Effector memory CD8-positive, alpha-beta T cell (primary cell): ENCODE data around the gene USP17L25.
"Not testable (repeated sequence)": the region's sequence is repeated elsewhere in the genome, so short reads cannot be mapped to it uniquely, and the experiment has no call there.

Experiments
- ATAC-seq: fragments of 150-1000 bp; cut with Tn5 transposase; replicated peaks from 2 replicates; pipeline ENCODE4 v1.10.0; 2021; ENCODE audit warnings: mild to moderate bottlenecking, moderate library complexity
- DNase-seq, 3 experiments: peaks; one replicate each; pipeline ENCODE4 v3.0.0; 2021
- H3K27ac Mint-ChIP-seq, 2 donors: one replicate each; pipeline ENCODE4 v1.8.0; 2022; ENCODE audit warnings: mild to moderate bottlenecking in 2 of 2, mixed read lengths in 2 of 2, moderate library complexity in 2 of 2
- H3K27me3 Mint-ChIP-seq, 2 donors: one replicate each; pipeline ENCODE4 v1.8.0; 2022; ENCODE audit warnings: mixed read lengths in 2 of 2
- H3K36me3 Mint-ChIP-seq: one replicate; pipeline ENCODE4 v1.8.0; 2022; ENCODE audit warnings: mild to moderate bottlenecking, moderate library complexity, mixed read lengths; ENCODE audit not compliant: insufficient read depth
- H3K4me1 Mint-ChIP-seq, 2 donors: one replicate each; pipeline ENCODE4 v1.8.0; 2022; ENCODE audit warnings: low read depth in 2 of 2, mixed read lengths in 2 of 2
- H3K4me3 Mint-ChIP-seq, 2 donors: one replicate each; pipeline ENCODE4 v1.8.0; 2022; ENCODE audit warnings: mild to moderate bottlenecking in 2 of 2, mixed read lengths in 2 of 2, moderate library complexity in 2 of 2
- H3K9me3 Mint-ChIP-seq, 2 donors: one replicate each; pipeline ENCODE4 v1.8.0; 2022; ENCODE audit warnings: mixed read lengths in 2 of 2
- total RNA-seq, 9 experiments: gene quantifications; one replicate each; lab custom pipeline; 2026; lab: John Stamatoyannopoulos, UW

USP17L25 gene
- 0 reads per million in 9 experiments for total RNA-seq

- H3K27ac Mint-ChIP-seq, H3K4me3 Mint-ChIP-seq, H3K4me1 Mint-ChIP-seq, ATAC-seq, H3K27me3 Mint-ChIP-seq, DNase-seq, H3K36me3 Mint-ChIP-seq, H3K9me3 Mint-ChIP-seq: not testable (repeated sequence)
Observed at GRCh38 chr4:9329611-9330010, at the start of gene USP17L25. Gene USP17L25 (plus strand): TSS chr4:9329911. CDS start chr4:9329911, 0 bp downstream.

GRCh38 chr4:9324191-9324590, 5.5 kb upstream of the USP17L25 start:
- H3K36me3 Mint-ChIP-seq, H3K27ac Mint-ChIP-seq, H3K4me3 Mint-ChIP-seq, H3K4me1 Mint-ChIP-seq, H3K27me3 Mint-ChIP-seq, H3K9me3 Mint-ChIP-seq, ATAC-seq: not testable (repeated sequence)
- DNase-seq, result peak in 1 of 3 experiments; percentile 2

- not testable (repeated sequence) for ATAC-seq, H3K4me1 Mint-ChIP-seq, H3K36me3 Mint-ChIP-seq, H3K27ac Mint-ChIP-seq, DNase-seq, H3K27me3 Mint-ChIP-seq, H3K9me3 Mint-ChIP-seq, H3K4me3 Mint-ChIP-seq
Observed at GRCh38 chr4:9324865-9325264, 4.8 kb upstream of the USP17L25 start, which contains the start of gene USP17L24. Gene USP17L24 (plus strand): TSS chr4:9325165. CDS start chr4:9325165, 0 bp downstream.

- not testable (repeated sequence) for H3K27ac Mint-ChIP-seq, ATAC-seq, H3K9me3 Mint-ChIP-seq, H3K4me1 Mint-ChIP-seq, H3K4me3 Mint-ChIP-seq, H3K36me3 Mint-ChIP-seq, H3K27me3 Mint-ChIP-seq, DNase-seq
Observed at GRCh38 chr4:9334358-9334757, 4.6 kb downstream of the USP17L25 start, which contains the start of gene USP17L26. Gene USP17L26 (plus strand): TSS chr4:9334658. CDS start chr4:9334658, 0 bp downstream.

GRCh38 chr4:9339103-9339502, 9.4 kb downstream of the USP17L25 start, which contains the start of gene USP17L5:
Gene USP17L5 (plus strand): TSS chr4:9339403. CDS start chr4:9339403, 0 bp downstream.
- not testable (repeated sequence) for H3K9me3 Mint-ChIP-seq, H3K36me3 Mint-ChIP-seq, ATAC-seq, H3K27me3 Mint-ChIP-seq, H3K4me1 Mint-ChIP-seq, H3K27ac Mint-ChIP-seq, DNase-seq, H3K4me3 Mint-ChIP-seq

GRCh38 chr4:9343848-9344247, 14.1 kb downstream of the USP17L25 start, which contains the start of gene USP17L27:
Gene USP17L27 (plus strand): TSS chr4:9344148. CDS start chr4:9344148, 0 bp downstream.
- H3K36me3 Mint-ChIP-seq, H3K27me3 Mint-ChIP-seq, DNase-seq, H3K27ac Mint-ChIP-seq, ATAC-seq, H3K4me3 Mint-ChIP-seq, H3K4me1 Mint-ChIP-seq, H3K9me3 Mint-ChIP-seq: not testable (repeated sequence)

GRCh38 chr4:9348593-9348992, 18.9 kb downstream of the USP17L25 start, which contains the start of gene USP17L28:
Gene USP17L28 (plus strand): TSS chr4:9348893. CDS start chr4:9348893, 0 bp downstream.
- H3K36me3 Mint-ChIP-seq, H3K27ac Mint-ChIP-seq, H3K9me3 Mint-ChIP-seq, H3K27me3 Mint-ChIP-seq, H3K4me1 Mint-ChIP-seq, DNase-seq, ATAC-seq, H3K4me3 Mint-ChIP-seq: not testable (repeated sequence)

GRCh38 chr4:9350866-9351265, 21.2 kb downstream of the USP17L25 start:
- H3K4me3 Mint-ChIP-seq, H3K27me3 Mint-ChIP-seq, H3K27ac Mint-ChIP-seq, H3K36me3 Mint-ChIP-seq, ATAC-seq, H3K9me3 Mint-ChIP-seq, H3K4me1 Mint-ChIP-seq: not testable (repeated sequence)
- DNase-seq, result peak in 2 of 3 experiments; percentile 0 to 8

- not testable (repeated sequence) for H3K36me3 Mint-ChIP-seq, H3K4me1 Mint-ChIP-seq, ATAC-seq, DNase-seq, H3K4me3 Mint-ChIP-seq, H3K27ac Mint-ChIP-seq, H3K9me3 Mint-ChIP-seq, H3K27me3 Mint-ChIP-seq
Observed at GRCh38 chr4:9353338-9353737, 23.6 kb downstream of the USP17L25 start, which contains the start of gene USP17L29. Gene USP17L29 (plus strand): TSS chr4:9353638. CDS start chr4:9353638, 0 bp downstream.

GRCh38 chr4:9362829-9363228, 33.1 kb downstream of the USP17L25 start, which contains the start of gene USP17L30:
Gene USP17L30 (plus strand): TSS chr4:9363129. CDS start chr4:9363129, 0 bp downstream.
- not testable (repeated sequence) for ATAC-seq, DNase-seq, H3K36me3 Mint-ChIP-seq, H3K4me3 Mint-ChIP-seq, H3K9me3 Mint-ChIP-seq, H3K27me3 Mint-ChIP-seq, H3K27ac Mint-ChIP-seq, H3K4me1 Mint-ChIP-seq

GRCh38 chr4:9379881-9380280, 50.2 kb downstream of the USP17L25 start:
- not testable (repeated sequence) for H3K4me3 Mint-ChIP-seq, H3K27me3 Mint-ChIP-seq, H3K36me3 Mint-ChIP-seq, H3K9me3 Mint-ChIP-seq, H3K4me1 Mint-ChIP-seq, DNase-seq, H3K27ac Mint-ChIP-seq, ATAC-seq
